IPS DF 19.7 (cell line): Measurements from ENCODE around the gene LIG1.

ENCODE experiments used
- DNase-seq: peaks from one replicate; pipeline ENCODE4 v3.0.0-alpha.2; 2013; ENCODE audit warnings: low read depth, low spot score

The LIG1 gene

GRCh38 chr19:48169939-48170803 is at the start of gene LIG1, which contains the start of gene ZSWIM9:
Gene LIG1, minus strand, starts transcription at chr19:48170344. Its CDS starts 4,778 bp downstream, at chr19:48165566.
Gene ZSWIM9, plus strand, starts transcription at chr19:48170680. Its CDS starts 1,123 bp downstream, at chr19:48171803.
- DNase-seq = peak; percentile 67

GRCh38 chr19:48218997-48219396 is 48.9 kb upstream of the LIG1 start:
- no peak for DNase-seq

- no peak for DNase-seq
Observed at GRCh38 chr19:48216933-48217332, 46.8 kb upstream of the LIG1 start.

GRCh38 chr19:48213959-48214358 is 43.8 kb upstream of the LIG1 start:
- DNase-seq = no peak

- DNase-seq = no peak
Observed at GRCh38 chr19:48210005-48210404, 39.9 kb upstream of the LIG1 start.

GRCh38 chr19:48206397-48207093 is 36.4 kb upstream of the LIG1 start:
- DNase-seq = no peak

GRCh38 chr19:48203794-48204628 is 33.9 kb upstream of the LIG1 start:
- peak; percentile 97 for DNase-seq

GRCh38 chr19:48203222-48203793 is 33.2 kb upstream of the LIG1 start:
- no peak for DNase-seq

- DNase-seq = no peak
Observed at GRCh38 chr19:48196933-48197665, 27.0 kb upstream of the LIG1 start.

- DNase-seq = no peak
Observed at GRCh38 chr19:48196321-48196763, 26.2 kb upstream of the LIG1 start.

GRCh38 chr19:48194844-48195830 is 25.0 kb upstream of the LIG1 start:
- no peak for DNase-seq

- no peak for DNase-seq
Observed at GRCh38 chr19:48194041-48194843, 24.1 kb upstream of the LIG1 start.

- DNase-seq = no peak
Observed at GRCh38 chr19:48192750-48193149, 22.6 kb upstream of the LIG1 start.

GRCh38 chr19:48190885-48191284 is 20.7 kb upstream of the LIG1 start:
- DNase-seq = no peak

- DNase-seq = peak; percentile 97
Observed at GRCh38 chr19:48190288-48190884, 20.2 kb upstream of the LIG1 start.

GRCh38 chr19:48186541-48186991 is 16.4 kb upstream of the LIG1 start:
- DNase-seq = no peak

GRCh38 chr19:48186015-48186414 is 15.9 kb upstream of the LIG1 start:
- no peak for DNase-seq

GRCh38 chr19:48183356-48183755 is 13.2 kb upstream of the LIG1 start:
- no peak for DNase-seq
